Loucy (cell line): ENCODE data around the gene FAF1.
"Not testable (repeated sequence)": the region's sequence is repeated elsewhere in the genome, so short reads cannot be mapped to it uniquely, and the experiment has no call there.

ENCODE experiments used
- H2AFZ ChIP-seq: fragments of 200-600 bp; sonication (generic); 2 replicates; pipeline ENCODE4 v1.6.0; 2016; ENCODE audit warnings: antibody characterized with exemption, mild to moderate bottlenecking, low read length, moderate library complexity
- H3F3A ChIP-seq: fragments of 200-600 bp; 2 replicates; pipeline ENCODE4 v1.6.0; 2016; ENCODE audit warnings: antibody characterized with exemption, low read depth, mild to moderate bottlenecking
- H3K27me3 ChIP-seq: fragments of 200-600 bp; sonication (generic); 2 replicates; pipeline ENCODE4 v1.6.1; 2014; ENCODE audit warnings: low read length, mild to moderate bottlenecking; ENCODE audit not compliant: insufficient read depth, poor library complexity, severe bottlenecking
- H3K36me3 ChIP-seq: fragments of 200-600 bp; sonication (generic); 2 replicates; pipeline ENCODE4 v1.6.1; 2016; ENCODE audit warnings: low read length; ENCODE audit not compliant: insufficient read depth
- H3K4me1 ChIP-seq: fragments of 200-600 bp; sonication (generic); 2 replicates; pipeline ENCODE4 v1.5.1; 2014; ENCODE audit warnings: low read length, mild to moderate bottlenecking; ENCODE audit not compliant: insufficient read depth, poor library complexity, severe bottlenecking
- H3K4me2 ChIP-seq: fragments of 200-600 bp; sonication (generic); 2 replicates; pipeline ENCODE4 v1.6.0; 2014; ENCODE audit warnings: antibody characterized with exemption, low read length, low read depth, mild to moderate bottlenecking; ENCODE audit not compliant: poor library complexity, severe bottlenecking
- H3K4me3 ChIP-seq: fragments of 200-600 bp; sonication (generic); 2 replicates; pipeline ENCODE4 v1.5.1; 2014; ENCODE audit warnings: low read length, mild to moderate bottlenecking, mixed read lengths; ENCODE audit not compliant: poor library complexity, severe bottlenecking
- H3K79me2 ChIP-seq: fragments of 200-600 bp; sonication (generic); 2 replicates; pipeline ENCODE4 v1.6.1; 2014; ENCODE audit warnings: low read length; ENCODE audit not compliant: insufficient read depth
- H3K9ac ChIP-seq: fragments of 200-600 bp; sonication (generic); 2 replicates; pipeline ENCODE4 v1.6.0; 2014; ENCODE audit warnings: mild to moderate bottlenecking, low read depth, low read length, moderate library complexity; ENCODE audit not compliant: poor library complexity, severe bottlenecking
- H3K9me2 ChIP-seq: fragments of 200-600 bp; sonication (generic); replicated peaks from 2 replicates; pipeline ENCODE4 v1.6.1; 2016; ENCODE audit warnings: low read depth, low read length, mixed read lengths
- H3K9me3 ChIP-seq: fragments of 200-600 bp; sonication (generic); 2 replicates; pipeline ENCODE4 v1.6.1; 2014; ENCODE audit warnings: mild to moderate bottlenecking, antibody characterized with exemption, low read length, low read depth; ENCODE audit not compliant: insufficient read depth
- H4K20me1 ChIP-seq: fragments of 200-600 bp; sonication (generic); 2 replicates; pipeline ENCODE4 v1.6.0; 2014; ENCODE audit warnings: antibody characterized with exemption, low read length, mild to moderate bottlenecking; ENCODE audit not compliant: insufficient read depth, poor library complexity, severe bottlenecking
- EZH2phosphoT487 ChIP-seq: fragments of 200-600 bp; IDR thresholded peaks from 2 replicates; pipeline ENCODE4 v1.6.1; 2018; ENCODE audit warnings: antibody characterized with exemption, mild to moderate bottlenecking, moderate library complexity, borderline replicate concordance
- TF ChIP-seq, protein P1 (sequence below): fragments of 200-600 bp; sonication (generic); conservative IDR thresholded peaks from 2 replicates; pipeline ENCODE4 v1.5.1; 2014; ENCODE audit warnings: mild to moderate bottlenecking, antibody characterized with exemption, low read length

The FAF1 gene

DNA sequence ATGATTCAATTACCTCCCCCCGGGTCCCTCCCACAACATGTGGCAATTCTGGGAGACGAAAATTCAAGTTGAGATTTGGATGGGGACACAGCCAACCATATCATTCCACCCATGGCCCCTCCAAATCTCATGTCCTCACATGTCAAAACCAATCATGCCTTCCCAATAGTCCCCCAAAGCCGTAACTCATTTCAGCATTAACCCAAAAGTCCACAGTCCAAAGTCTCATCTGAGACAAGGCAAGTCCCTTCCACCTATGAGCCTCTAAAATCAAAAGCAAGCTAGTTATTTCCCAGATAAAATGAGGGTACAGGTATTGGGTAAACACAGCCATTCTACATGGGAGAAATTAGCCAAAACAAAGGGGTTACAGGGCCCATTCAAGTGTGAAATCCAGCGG is 28.0 kb downstream of the FAF1 start:
- peaks cover 97% of the 10 kb centered on the region for H3K79me2 ChIP-seq
- H3K9me3 ChIP-seq, H3K36me3 ChIP-seq, H3K9ac ChIP-seq, H3F3A ChIP-seq, H2AFZ ChIP-seq, H3K9me2 ChIP-seq, H3K27me3 ChIP-seq, H3K4me3 ChIP-seq, H3K4me2 ChIP-seq, H3K4me1 ChIP-seq: not testable (repeated sequence)
- peaks cover 28% of the 10 kb centered on the region for H4K20me1 ChIP-seq

DNA sequence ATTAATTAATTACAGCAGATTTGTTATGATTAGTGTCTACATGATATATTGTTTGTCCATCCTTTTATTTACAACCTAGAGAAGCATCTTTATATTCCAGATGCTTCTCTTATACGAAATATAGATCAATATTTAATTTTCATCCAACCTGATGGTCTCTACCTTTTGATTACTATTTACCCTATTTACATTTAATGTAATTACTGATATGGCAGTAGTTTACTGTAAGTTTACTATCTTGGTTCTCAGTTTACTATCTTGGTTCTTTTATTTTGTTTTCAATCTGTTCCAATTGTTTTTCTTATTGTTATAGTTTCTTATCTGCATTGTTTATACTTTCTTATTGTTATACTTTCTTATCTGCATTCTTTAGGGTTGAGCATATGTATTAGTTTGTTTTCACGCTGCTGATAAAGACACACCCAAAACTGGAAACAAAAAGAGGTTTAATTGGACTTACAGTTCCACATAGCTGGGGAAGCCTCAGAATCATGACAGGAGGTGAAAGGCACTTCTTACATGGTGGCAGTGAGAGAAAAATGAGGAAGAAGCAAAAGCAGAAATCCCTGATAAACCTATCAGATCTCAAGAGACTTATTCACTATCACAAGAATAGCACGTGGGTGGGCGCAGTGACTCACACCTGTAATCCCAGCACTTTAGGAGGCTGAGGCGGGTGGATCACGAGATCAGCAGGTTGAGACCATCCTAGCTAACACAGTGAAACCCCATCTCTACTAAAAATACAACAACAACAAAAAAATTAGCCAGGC is 28.9 kb downstream of the FAF1 start:
- Histone ChIP-seq H3K79me2 (peaks cover 97% of the 10 kb centered on the region), H3K4me3 (no peak overlapping the region), H3K27me3 (no peaks in the 10 kb centered on the region), H3K9me3 (no peaks in the 10 kb centered on the region), H3K9me2 (no peaks in the 10 kb centered on the region), H2AFZ (no peak overlapping the region), H3K36me3 (no peaks in the 10 kb centered on the region; the same call in 1 of the 2 replicates), H3F3A (no peaks in the 10 kb centered on the region), H4K20me1 (peaks cover 28% of the 10 kb centered on the region), H3K9ac (no peak overlapping the region), H3K4me2 (no peak overlapping the region), H3K4me1 (peaks cover 3% of the 10 kb centered on the region)
- TF ChIP-seq EZH2phosphoT487: no peak
- TF ChIP-seq, protein P1, sequence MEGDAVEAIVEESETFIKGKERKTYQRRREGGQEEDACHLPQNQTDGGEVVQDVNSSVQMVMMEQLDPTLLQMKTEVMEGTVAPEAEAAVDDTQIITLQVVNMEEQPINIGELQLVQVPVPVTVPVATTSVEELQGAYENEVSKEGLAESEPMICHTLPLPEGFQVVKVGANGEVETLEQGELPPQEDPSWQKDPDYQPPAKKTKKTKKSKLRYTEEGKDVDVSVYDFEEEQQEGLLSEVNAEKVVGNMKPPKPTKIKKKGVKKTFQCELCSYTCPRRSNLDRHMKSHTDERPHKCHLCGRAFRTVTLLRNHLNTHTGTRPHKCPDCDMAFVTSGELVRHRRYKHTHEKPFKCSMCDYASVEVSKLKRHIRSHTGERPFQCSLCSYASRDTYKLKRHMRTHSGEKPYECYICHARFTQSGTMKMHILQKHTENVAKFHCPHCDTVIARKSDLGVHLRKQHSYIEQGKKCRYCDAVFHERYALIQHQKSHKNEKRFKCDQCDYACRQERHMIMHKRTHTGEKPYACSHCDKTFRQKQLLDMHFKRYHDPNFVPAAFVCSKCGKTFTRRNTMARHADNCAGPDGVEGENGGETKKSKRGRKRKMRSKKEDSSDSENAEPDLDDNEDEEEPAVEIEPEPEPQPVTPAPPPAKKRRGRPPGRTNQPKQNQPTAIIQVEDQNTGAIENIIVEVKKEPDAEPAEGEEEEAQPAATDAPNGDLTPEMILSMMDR: no peak

DNA sequence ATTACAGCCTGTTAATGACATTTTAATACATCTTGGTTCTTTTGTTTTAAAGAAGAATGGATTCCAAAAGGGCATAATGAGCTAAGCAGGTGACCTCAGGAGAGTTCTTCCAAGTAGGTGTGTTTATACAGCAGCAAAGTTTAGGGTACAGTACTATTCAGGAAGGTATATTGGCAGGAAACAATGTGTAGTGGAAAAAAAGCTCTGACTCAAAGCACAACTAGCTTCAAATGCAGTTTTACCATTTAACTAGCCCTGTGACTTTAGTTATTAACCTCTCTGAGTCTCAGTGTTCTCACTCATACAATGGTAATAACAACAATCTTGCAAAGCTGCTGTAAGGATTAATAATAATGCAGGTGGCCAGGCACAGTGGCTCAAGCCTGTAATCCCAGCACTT is 29.9 kb downstream of the FAF1 start:
- TF ChIP-seq, protein P1: no peak
- no peak for TF ChIP-seq EZH2phosphoT487
- Histone ChIP-seq H2AFZ (no peak overlapping the region), H3K36me3 (no peaks in the 10 kb centered on the region; the same call in 1 of the 2 replicates), H3K79me2 (peaks cover 97% of the 10 kb centered on the region), H3K4me3 (no peak overlapping the region), H3K27me3 (no peaks in the 10 kb centered on the region), H3F3A (no peaks in the 10 kb centered on the region), H3K4me1 (peaks cover 3% of the 10 kb centered on the region), H3K9me2 (no peaks in the 10 kb centered on the region), H3K4me2 (no peak overlapping the region), H3K9me3 (no peaks in the 10 kb centered on the region), H4K20me1 (peaks cover 28% of the 10 kb centered on the region), H3K9ac (no peak overlapping the region)
